ENCODE results near the gene NKD2. TPM values are rescaled to one million over a fixed set of nuclear protein-coding genes. Genes with fewer than 3 reads are reported as not detected.

Gene NKD2
- polyA plus RNA-seq, 1 of the 3 experiments (the other 2 are of a cell fraction) = not detected

DNA sequence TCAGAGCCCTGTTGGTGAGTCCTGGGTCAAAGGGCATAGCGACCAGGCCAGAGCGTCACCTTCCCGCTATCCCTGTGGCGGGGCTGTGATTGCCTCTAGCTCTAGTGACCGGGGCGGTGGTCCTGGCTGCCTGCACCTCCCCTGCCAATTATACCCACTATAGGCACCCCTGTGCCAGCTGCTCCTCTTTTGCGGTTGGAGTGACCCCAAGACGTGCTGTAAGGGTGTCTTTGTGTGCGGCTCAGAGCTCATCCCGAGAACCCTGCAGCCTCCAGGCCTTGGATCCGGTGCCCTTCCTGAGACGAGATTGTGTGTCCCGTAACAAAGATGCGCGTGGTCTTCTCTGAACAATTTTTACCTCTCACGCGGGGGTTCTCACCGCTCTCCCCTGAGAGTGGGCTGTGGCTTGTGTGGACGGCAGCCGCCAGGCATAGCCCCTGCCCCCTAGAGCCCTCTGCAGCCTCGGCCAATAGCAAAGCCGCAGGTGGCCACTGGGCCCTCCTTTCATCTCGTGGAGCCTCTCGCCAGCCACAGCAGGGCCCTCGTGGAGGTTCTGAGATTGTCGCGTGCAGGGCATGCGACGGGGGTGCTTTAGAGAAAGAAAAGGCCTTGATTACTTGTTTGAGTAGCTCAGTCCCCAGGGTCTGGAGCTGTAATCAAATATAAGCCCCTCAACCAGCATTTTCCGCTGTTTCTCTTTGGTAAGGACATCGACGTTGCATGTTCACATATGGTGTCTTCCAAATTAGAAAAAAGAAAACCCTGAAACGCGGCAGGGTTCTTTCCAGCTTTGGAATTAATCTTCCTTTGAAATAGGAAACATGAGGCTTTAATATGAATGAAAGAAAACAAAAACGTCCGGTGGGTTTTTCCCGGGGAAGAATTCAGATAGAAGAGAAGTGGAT, 10.7 kb downstream of the NKD2 start:
- no peak overlapping the region for H2AFZ ChIP-seq (ENCODE audit: low read depth)
- H3K79me2 ChIP-seq (ENCODE audit: insufficient read depth) = no peaks in the 10 kb centered on the region

More for the DNA sequence above, 10.7 kb downstream of the NKD2 start:
- DNase-seq = no peak
- H3F3A ChIP-seq (replicated peaks; ENCODE audit: insufficient read depth) = no peaks in the 10 kb centered on the region
- no peak overlapping the region for H3K4me3 ChIP-seq (ENCODE audit: low read depth in 2 of 2, low read length in 1 of 2)
- H3K27me3 ChIP-seq (ENCODE audit: insufficient read depth) = no peaks in the 10 kb centered on the region; the same call in 1 of the 2 replicates
- CTCF ChIA-PET = interaction anchor here (1.0 to 6.0 kb wide), 3 partner anchors 11 to 155 kb away, joined by 3 to 41 read pairs (median 4); partner anchors contain the start of gene NKD2
- H3K9me3 ChIP-seq = no peaks in the 10 kb centered on the region
- no peaks in the 10 kb centered on the region for H3K9me2 ChIP-seq
- H3K4me1 ChIP-seq (ENCODE audit: control insufficient read depth in 1 of 2, insufficient read depth in 2 of 2, low read depth in 1 of 2, low read length in 1 of 2) = no peaks in the 10 kb centered on the region; a peak in 1 of 4 replicates
- POLR2A ChIA-PET = no interaction called here
- H3K4me2 ChIP-seq = no peak overlapping the region
- WGBS (ENCODE audit: low lambda C conversion rate) = 73% methylated on average over 36 of the region's 37 CpGs
- no peak for TF ChIP-seq GATA2 (CRISPR knock-in tag; IDR thresholded peaks at IDR 0.05)
- TF ChIP-seq EP300 (IDR thresholded peaks at IDR 0.05; ENCODE audit: borderline replicate concordance in 1 of 2, low read depth in 1 of 2, low read length in 1 of 2) = no peak
- no peak for TF ChIP-seq TCF12 (IDR thresholded peaks at IDR 0.05)
- no peak for TF ChIP-seq JUND (IDR thresholded peaks at IDR 0.05)
- TF ChIP-seq, protein P1, sequence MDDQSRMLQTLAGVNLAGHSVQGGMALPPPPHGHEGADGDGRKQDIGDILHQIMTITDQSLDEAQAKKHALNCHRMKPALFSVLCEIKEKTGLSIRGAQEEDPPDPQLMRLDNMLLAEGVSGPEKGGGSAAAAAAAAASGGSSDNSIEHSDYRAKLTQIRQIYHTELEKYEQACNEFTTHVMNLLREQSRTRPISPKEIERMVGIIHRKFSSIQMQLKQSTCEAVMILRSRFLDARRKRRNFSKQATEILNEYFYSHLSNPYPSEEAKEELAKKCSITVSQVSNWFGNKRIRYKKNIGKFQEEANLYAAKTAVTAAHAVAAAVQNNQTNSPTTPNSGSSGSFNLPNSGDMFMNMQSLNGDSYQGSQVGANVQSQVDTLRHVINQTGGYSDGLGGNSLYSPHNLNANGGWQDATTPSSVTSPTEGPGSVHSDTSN (IDR thresholded peaks at IDR 0.05) = no peak
- TF ChIP-seq MEF2A (IDR thresholded peaks at IDR 0.05; ENCODE audit: borderline replicate concordance, low read depth) = no peak
- no peak for TF ChIP-seq POLR2AphosphoS5 (IDR thresholded peaks at IDR 0.05; ENCODE audit: low read depth, low read length)
- TF ChIP-seq FOXM1 (IDR thresholded peaks at IDR 0.05; ENCODE audit: low read depth) = no peak
- TF ChIP-seq MXI1 (IDR thresholded peaks at IDR 0.05; ENCODE audit: low read depth, low read length) = no peak
- no peak for TF ChIP-seq REST (IDR thresholded peaks at IDR 0.05; ENCODE audit: low read depth, low read length)
- TF ChIP-seq, protein P2, sequence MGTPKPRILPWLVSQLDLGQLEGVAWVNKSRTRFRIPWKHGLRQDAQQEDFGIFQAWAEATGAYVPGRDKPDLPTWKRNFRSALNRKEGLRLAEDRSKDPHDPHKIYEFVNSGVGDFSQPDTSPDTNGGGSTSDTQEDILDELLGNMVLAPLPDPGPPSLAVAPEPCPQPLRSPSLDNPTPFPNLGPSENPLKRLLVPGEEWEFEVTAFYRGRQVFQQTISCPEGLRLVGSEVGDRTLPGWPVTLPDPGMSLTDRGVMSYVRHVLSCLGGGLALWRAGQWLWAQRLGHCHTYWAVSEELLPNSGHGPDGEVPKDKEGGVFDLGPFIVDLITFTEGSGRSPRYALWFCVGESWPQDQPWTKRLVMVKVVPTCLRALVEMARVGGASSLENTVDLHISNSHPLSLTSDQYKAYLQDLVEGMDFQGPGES (IDR thresholded peaks at IDR 0.05; ENCODE audit: low read depth, low read length) = no peak
- TF ChIP-seq NFIC (IDR thresholded peaks at IDR 0.05; ENCODE audit: borderline replicate concordance) = no peak
- no peak for TF ChIP-seq RAD21 (IDR thresholded peaks at IDR 0.05; ENCODE audit: low read length)
- H3K27ac ChIP-seq (ENCODE audit: low read depth in 2 of 2, low read length in 1 of 2) = no peak overlapping the region
- no peaks in the 10 kb centered on the region for H4K20me1 ChIP-seq (ENCODE audit: insufficient read depth)
- H3K9ac ChIP-seq = no peak overlapping the region
- no peaks in the 10 kb centered on the region for H3K36me3 ChIP-seq (replicated peaks in 1 of 2; ENCODE audit: control insufficient read depth in 1 of 2, insufficient read depth in 2 of 2, low read length in 1 of 2)
